HCT116 (cell line): ENCODE data around the gene ZSWIM6. TPM values are rescaled to one million over a fixed set of nuclear protein-coding genes. Genes with fewer than 3 reads are reported as not detected.

Experiments used
- ATAC-seq: fragments of 200-7000 bp; cut with Tn5 transposase; 2 replicates; pipeline ENCODE4 v1.9.1; 2020; ENCODE audit warnings: mild to moderate bottlenecking, moderate library complexity
- BruUV-seq: library from RNA; stranded (reverse); fragments of 400-500 nt; replicated peaks from 2 replicates; lab custom pipeline; 2021; lab: Mats Ljungman, UMichigan
- CTCF ChIA-PET: fragments of 300-600 bp; sonication (Branson Sonifier 250); formaldehyde crosslinking; loops from one replicate; lab custom pipeline; 2021; ENCODE audit warnings: antibody characterized with exemption; lab: Charles Lee
- POLR2A ChIA-PET: fragments of 300-600, 350-600 bp; sonication (Branson Sonifier 250); formaldehyde crosslinking; loops from one replicate; lab custom pipeline; 2021; ENCODE audit warnings: antibody characterized with exemption; lab: Charles Lee
- RAD21 ChIA-PET, 2 experiments: fragments of 300-600 bp; sonication (Branson Sonifier 250); formaldehyde crosslinking; loops; one replicate each; lab custom pipeline; 2023; ENCODE audit warnings: low total read pairs in 2 of 2; ENCODE audit not compliant: uncharacterized antibody in 2 of 2, unreplicated experiment in 2 of 2, low non-redundant PET in 1 of 2; lab: Charles Lee
- DNase-seq: peaks from one replicate; pipeline ENCODE4 v3.0.0-alpha.2; 2010; ENCODE audit warnings: low read depth, low spot score
- H2AFZ ChIP-seq: fragments of 200-600 bp; shearing (Covaris generic), sonication (generic); 2 replicates; pipeline ENCODE4 v1.6.1; 2017; ENCODE audit warnings: low read depth, mixed run types, mixed read lengths, antibody characterized with exemption, low read length; ENCODE audit not compliant: poor library complexity, severe bottlenecking
- H3K27ac ChIP-seq: 2 replicates; pipeline ENCODE4 v1.5.1; 2012; ENCODE audit warnings: low read depth, low read length
- H3K27me3 ChIP-seq: fragments of 200-600 bp; sonication (generic); 2 replicates; pipeline ENCODE4 v1.6.1; 2016; ENCODE audit warnings: mixed run types, low read length, mixed read lengths; ENCODE audit not compliant: insufficient read depth
- H3K36me3 ChIP-seq, 2 experiments: fragments of 200-500 bp in 1 of 2; fragments of 200-600 bp in 1 of 2; sonication (Bioruptor generic) in 1 of 2; sonication (generic) in 1 of 2; 2 replicates each; pipeline versions ENCODE4 v1.5.1 to v1.6.1; 2014 to 2016; ENCODE audit warnings: low read length in 2 of 2, inconsistent platforms in 1 of 2, mixed read lengths in 1 of 2, mixed run types in 1 of 2; ENCODE audit not compliant: insufficient read depth in 2 of 2, control insufficient read depth in 1 of 2
- H3K4me1 ChIP-seq, 2 experiments: fragments of 200-600 bp in 1 of 2; sonication (generic) in 1 of 2; 2 replicates each; pipeline versions ENCODE4 v1.5.1 to v1.6.1; 2012 to 2017; ENCODE audit warnings: low read length in 2 of 2, inconsistent platforms in 1 of 2, mild to moderate bottlenecking in 1 of 2, mixed read lengths in 1 of 2, mixed run types in 1 of 2, moderate library complexity in 1 of 2; ENCODE audit not compliant: insufficient read depth in 2 of 2, control insufficient read depth in 1 of 2
- H3K4me2 ChIP-seq: fragments of 200-600 bp; sonication (generic); 2 replicates; pipeline ENCODE4 v1.6.1; 2017; ENCODE audit warnings: mixed run types, low read length, mixed read lengths
- H3K4me3 ChIP-seq, 2 experiments: fragments of 200-600 bp in 1 of 2; sonication (generic) in 1 of 2; replicated peaks in 1 of 2; 2 replicates each; pipeline ENCODE4 v1.5.1; 2011 to 2016; ENCODE audit warnings: low read length in 2 of 2, control low read depth in 1 of 2, low read depth in 1 of 2, mild to moderate bottlenecking in 1 of 2, mixed read lengths in 1 of 2, mixed run types in 1 of 2
- H3K79me2 ChIP-seq: fragments of 200-600 bp; sonication (generic); 2 replicates; pipeline ENCODE4 v1.6.1; 2017; ENCODE audit warnings: mild to moderate bottlenecking, mixed run types, low read length, moderate library complexity, mixed read lengths; ENCODE audit not compliant: insufficient read depth
- H3K9ac ChIP-seq: fragments of 200-600 bp; sonication (generic); 2 replicates; pipeline ENCODE4 v1.6.1; 2016; ENCODE audit warnings: low read length, mixed read lengths
- H3K9me2 ChIP-seq: fragments of 200-600 bp; sonication (generic), shearing (Covaris generic); 2 replicates; pipeline ENCODE4 v1.6.1; 2017; ENCODE audit warnings: mixed run types, mild to moderate bottlenecking, moderate library complexity; ENCODE audit not compliant: insufficient read depth
- H3K9me3 ChIP-seq, 2 experiments: fragments of 200-500 bp in 1 of 2; fragments of 200-600 bp in 1 of 2; sonication (Bioruptor generic) in 1 of 2; sonication (generic) in 1 of 2; 2 replicates each; pipeline ENCODE4 v1.6.1; 2014 to 2017; ENCODE audit warnings: low read length in 2 of 2, mixed read lengths in 2 of 2, inconsistent platforms in 1 of 2, low read depth in 1 of 2, mild to moderate bottlenecking in 1 of 2, mixed run types in 1 of 2, moderate library complexity in 1 of 2; ENCODE audit not compliant: control insufficient read depth in 1 of 2, insufficient read depth in 1 of 2
- H4K20me1 ChIP-seq: fragments of 200-600 bp; sonication (generic), shearing (Covaris generic); 2 replicates; pipeline ENCODE4 v1.6.1; 2017; ENCODE audit warnings: mixed run types, mild to moderate bottlenecking, moderate library complexity; ENCODE audit not compliant: insufficient read depth
- CBX3 ChIP-seq: IDR thresholded peaks from 2 replicates; pipeline ENCODE4 v1.6.1; 2012; ENCODE audit warnings: low read depth
- FOSL1 ChIP-seq: IDR thresholded peaks from 2 replicates; pipeline ENCODE4 v1.6.1; 2012; ENCODE audit warnings: low read depth
- POLR2A ChIP-seq: IDR thresholded peaks from 2 replicates; pipeline ENCODE4 v1.7.0; 2011; ENCODE audit warnings: borderline replicate concordance; ENCODE audit not compliant: insufficient read depth, insufficient read length; ENCODE audit errors: extremely low read depth
- REST ChIP-seq: IDR thresholded peaks from 2 replicates; pipeline ENCODE4 v1.6.1; 2012; ENCODE audit warnings: low read depth
- SP1 ChIP-seq: IDR thresholded peaks from 2 replicates; pipeline ENCODE4 v1.6.1; 2012; ENCODE audit warnings: low read depth
- ZFX ChIP-seq: fragments of 450-650 bp; IDR thresholded peaks from 2 replicates; pipeline ENCODE4 v1.6.1; 2017
- intact Hi-C: fragments of 100-400 bp; cut with micrococcal nuclease; formaldehyde crosslinking; loops from 2 replicates; pipeline ENCODE4 v1.10.0; 2022
- total RNA-seq: library from RNA; stranded (reverse); gene quantifications from one replicate; pipeline ENCODE4 v1.2.1, GENCODE V29; 2021; ENCODE audit not compliant: unreplicated experiment

ZSWIM6 gene
- total RNA-seq, 1 experiment from 2014 or later, result 7.4 TPM

- H3K9me3 ChIP-seq, result no peaks in the 10 kb centered on the region
- H2AFZ ChIP-seq, result no peak overlapping the region
- intact Hi-C loops, result no loop called here
- ATAC-seq (no peak), DNase-seq (no peak)
- H3K4me3 ChIP-seq, result no peak overlapping the region
- H3K27me3 ChIP-seq, result no peaks in the 10 kb centered on the region
- H3K9ac ChIP-seq, result no peak overlapping the region
- BruUV-seq, result no TSS peak
- ChIA-PET CTCF (no interaction called here), POLR2A (no interaction called here), RAD21 (no interaction called here)
- no peak for TF ChIP-seq ZFX
- no peak for TF ChIP-seq POLR2A
- TF ChIP-seq CBX3, result no peak
- TF ChIP-seq FOSL1, result no peak
- H3K9me2 ChIP-seq, result no peaks in the 10 kb centered on the region
- no peaks in the 10 kb centered on the region for H4K20me1 ChIP-seq
- peaks cover 0 to 14% of the 10 kb centered on the region in 2 experiments; a peak in 2 of 4 replicates for H3K4me1 ChIP-seq
- no peaks in the 10 kb centered on the region for H3K79me2 ChIP-seq
- H3K36me3 ChIP-seq, result no peaks in the 10 kb centered on the region
- H3K27ac ChIP-seq, result no peak overlapping the region
- H3K4me2 ChIP-seq, result no peak overlapping the region
These were observed 13.7 kb upstream of the ZSWIM6 start for GRCh38 chr5:61318376-61318775.

DNA sequence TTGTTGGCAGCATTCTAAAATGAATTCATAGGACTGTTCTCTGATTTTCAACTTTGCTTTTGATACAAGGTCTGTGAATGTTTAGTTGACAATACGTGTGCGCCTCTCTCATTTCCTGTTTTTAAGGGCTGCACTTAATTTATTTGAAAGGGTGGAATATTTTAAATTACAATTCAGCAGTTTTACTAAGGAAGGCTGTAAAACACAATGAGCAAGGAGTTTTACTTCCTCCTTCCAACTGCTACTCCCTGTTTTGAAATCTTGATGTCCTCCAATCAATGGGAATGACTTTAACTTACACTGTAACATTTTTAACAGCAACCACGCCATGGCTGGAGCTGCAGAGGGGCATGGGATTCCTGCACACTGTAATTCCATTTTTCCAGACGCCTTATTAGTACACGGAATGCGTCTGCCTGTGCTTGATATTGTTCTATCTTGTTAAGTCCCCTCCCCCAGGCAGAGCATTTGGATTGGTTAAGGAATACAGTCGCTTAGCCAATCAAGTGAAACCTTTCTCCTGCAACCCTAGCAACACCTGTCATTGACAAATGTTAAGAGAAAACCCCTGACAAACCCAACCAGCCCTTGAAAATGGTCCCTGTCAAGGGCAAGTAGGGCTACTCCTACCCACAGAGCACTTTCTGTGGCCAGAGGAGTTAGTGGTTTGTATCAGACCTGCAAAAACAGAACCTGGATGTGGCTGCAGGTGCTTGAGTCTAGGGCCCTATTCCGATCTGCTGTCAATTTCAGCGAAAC lies 12.5 kb upstream of the ZSWIM6 start:
- ATAC-seq (no peak; the same call in 1 of the 2 replicates), DNase-seq (no peak)
- BruUV-seq, result no TSS peak
- H3K27me3 ChIP-seq, result no peaks in the 10 kb centered on the region
- intact Hi-C loops, result no loop called here
- H2AFZ ChIP-seq, result peak overlapping the region; percentile 79
- H3K4me2 ChIP-seq, result no peak overlapping the region
- POLR2A ChIA-PET, result interaction anchor here (2.3 kb wide), 1 partner anchor 12 kb away, joined by 6 read pairs; the partner anchor contains the start of gene ZSWIM6
- no peak overlapping the region for H3K27ac ChIP-seq
- no peak overlapping the region for H3K9ac ChIP-seq
- H3K36me3 ChIP-seq, result no peaks in the 10 kb centered on the region
- CTCF ChIA-PET, result no interaction called here
- no peaks in the 10 kb centered on the region for H4K20me1 ChIP-seq
- peaks cover 0 to 6% of the 10 kb centered on the region in 2 experiments; a peak in 2 of 4 replicates for H3K4me1 ChIP-seq
- TF ChIP-seq SP1 (peak; percentile 22; the same call in 1 of the 2 replicates), REST (no peak)
- RAD21 ChIA-PET, result no interaction called here
- no peaks in the 10 kb centered on the region for H3K9me3 ChIP-seq
- H3K4me3 ChIP-seq, result no peak overlapping the region
- H3K79me2 ChIP-seq, result no peaks in the 10 kb centered on the region
- no peaks in the 10 kb centered on the region for H3K9me2 ChIP-seq
